ENCODE data around the gene DIP2C.

The DIP2C gene

DNA sequence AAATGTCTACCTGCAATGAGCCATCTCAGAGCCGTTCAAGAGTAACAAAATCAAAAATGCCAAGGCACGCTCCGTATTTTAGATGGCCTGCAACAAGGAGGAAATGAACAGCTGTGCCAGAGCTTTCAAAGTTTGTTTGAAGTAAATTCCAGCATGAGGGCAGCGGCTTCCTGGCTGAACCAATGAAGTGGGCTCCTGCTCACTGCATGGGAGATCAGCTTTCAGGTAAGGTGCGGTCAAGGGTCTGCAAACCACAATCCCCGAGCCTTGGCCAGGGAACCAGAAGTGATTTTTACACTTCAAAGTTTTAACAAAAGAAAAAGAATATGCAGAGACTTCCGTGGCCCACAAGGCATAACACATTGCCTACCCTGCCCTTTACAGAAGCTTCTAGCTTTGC, 120.6 kb downstream of the DIP2C start:
- TF ChIP-seq, protein P1, sequence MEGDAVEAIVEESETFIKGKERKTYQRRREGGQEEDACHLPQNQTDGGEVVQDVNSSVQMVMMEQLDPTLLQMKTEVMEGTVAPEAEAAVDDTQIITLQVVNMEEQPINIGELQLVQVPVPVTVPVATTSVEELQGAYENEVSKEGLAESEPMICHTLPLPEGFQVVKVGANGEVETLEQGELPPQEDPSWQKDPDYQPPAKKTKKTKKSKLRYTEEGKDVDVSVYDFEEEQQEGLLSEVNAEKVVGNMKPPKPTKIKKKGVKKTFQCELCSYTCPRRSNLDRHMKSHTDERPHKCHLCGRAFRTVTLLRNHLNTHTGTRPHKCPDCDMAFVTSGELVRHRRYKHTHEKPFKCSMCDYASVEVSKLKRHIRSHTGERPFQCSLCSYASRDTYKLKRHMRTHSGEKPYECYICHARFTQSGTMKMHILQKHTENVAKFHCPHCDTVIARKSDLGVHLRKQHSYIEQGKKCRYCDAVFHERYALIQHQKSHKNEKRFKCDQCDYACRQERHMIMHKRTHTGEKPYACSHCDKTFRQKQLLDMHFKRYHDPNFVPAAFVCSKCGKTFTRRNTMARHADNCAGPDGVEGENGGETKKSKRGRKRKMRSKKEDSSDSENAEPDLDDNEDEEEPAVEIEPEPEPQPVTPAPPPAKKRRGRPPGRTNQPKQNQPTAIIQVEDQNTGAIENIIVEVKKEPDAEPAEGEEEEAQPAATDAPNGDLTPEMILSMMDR (IDR thresholded peaks at IDR 0.05; ENCODE audit: borderline replicate concordance, control extremely low read depth, extremely low read depth, insufficient read depth, missing control alignments), result no peak
- no peak for DNase-seq (ENCODE audit: low spot score)
- in situ Hi-C loops (cut with MboI; ENCODE audit: low sequenced_read_pairs, unreplicated experiment), result no loop called here

DNA sequence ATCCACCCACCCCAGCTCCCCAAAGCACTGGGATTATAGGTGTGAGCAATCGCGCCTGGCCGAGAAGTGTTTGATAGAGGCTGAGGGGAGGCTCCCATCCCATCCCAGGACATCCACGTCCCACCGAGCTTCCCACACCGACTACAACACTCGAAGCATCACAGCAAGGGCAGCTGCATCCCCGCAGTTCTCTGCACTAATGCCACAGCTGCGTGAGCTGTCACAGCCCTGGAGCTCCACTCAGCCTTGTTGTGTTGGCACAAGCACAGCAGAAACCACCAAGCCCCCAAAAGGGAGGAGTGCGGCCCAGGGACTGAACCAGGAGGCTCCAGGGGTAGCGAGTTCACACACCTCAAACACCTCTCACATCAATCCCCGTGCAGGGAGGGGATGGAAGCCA, 121.6 kb downstream of the DIP2C start:
- DNase-seq (ENCODE audit: low spot score), result no peak
- in situ Hi-C loops (cut with MboI; ENCODE audit: low sequenced_read_pairs, unreplicated experiment), result no loop called here

DNA sequence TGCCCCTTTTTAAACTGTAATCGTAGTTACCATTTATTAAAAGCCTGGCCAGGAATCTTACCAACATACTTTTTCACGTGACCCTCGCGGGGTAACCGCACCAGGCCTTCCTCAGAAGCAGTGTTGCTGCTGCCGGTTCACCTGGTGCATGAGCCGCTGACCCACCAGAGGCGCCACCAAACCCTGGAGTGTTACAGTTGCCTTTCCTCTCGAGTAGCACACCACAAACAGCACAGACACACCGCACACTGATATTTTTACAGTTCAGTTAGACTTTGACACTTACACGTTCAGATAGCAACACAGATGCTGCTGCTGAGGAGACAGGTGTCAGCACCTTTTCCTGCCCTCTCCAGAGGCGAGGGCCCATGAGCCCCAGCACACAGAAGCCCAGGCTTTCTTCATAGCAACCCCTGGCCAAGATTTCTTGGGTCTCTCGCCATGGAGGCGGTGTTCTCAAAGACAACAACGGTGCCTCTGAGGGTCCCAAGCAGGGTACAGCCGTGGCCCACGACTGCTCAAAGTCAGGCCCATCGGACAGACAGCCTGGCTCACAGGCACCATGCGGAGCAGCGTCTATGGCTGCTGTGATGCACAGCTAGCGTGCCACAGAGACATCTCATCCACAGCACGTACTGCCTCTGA, 123.1 kb downstream of the DIP2C start:
- DNase-seq (ENCODE audit: low spot score), result no peak
- TF ChIP-seq, protein P1 (IDR thresholded peaks at IDR 0.05; ENCODE audit: borderline replicate concordance, control extremely low read depth, extremely low read depth, insufficient read depth, missing control alignments), result no peak
- in situ Hi-C loops (cut with MboI; ENCODE audit: low sequenced_read_pairs, unreplicated experiment), result no loop called here

More for the DNA sequence above, 121.6 kb downstream of the DIP2C start:
- TF ChIP-seq, protein P1 (IDR thresholded peaks at IDR 0.05; ENCODE audit: borderline replicate concordance, control extremely low read depth, extremely low read depth, insufficient read depth, missing control alignments), result no peak

DNA sequence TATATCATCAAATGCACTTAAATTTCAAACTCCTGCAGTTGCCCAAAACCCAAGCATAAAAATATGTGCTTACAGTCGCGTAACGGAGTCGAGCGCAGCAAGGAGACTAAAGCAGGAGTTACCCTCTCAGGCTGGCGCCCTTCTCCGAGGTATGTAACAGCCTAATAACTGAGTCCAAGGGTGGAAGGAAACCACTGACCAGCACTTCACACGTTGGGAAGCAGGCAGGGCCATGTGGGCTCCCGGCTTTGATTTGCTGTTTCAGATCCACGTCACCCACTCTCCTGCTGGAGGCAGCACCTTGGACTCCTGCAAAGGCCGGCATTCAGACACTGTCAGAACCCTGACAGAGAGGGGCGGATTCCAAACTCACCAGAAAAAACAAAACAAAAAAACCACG, 123.8 kb downstream of the DIP2C start:
- in situ Hi-C loops (cut with MboI; ENCODE audit: low sequenced_read_pairs, unreplicated experiment), result no loop called here
- TF ChIP-seq, protein P1 (IDR thresholded peaks at IDR 0.05; ENCODE audit: borderline replicate concordance, control extremely low read depth, extremely low read depth, insufficient read depth, missing control alignments), result no peak

DNA sequence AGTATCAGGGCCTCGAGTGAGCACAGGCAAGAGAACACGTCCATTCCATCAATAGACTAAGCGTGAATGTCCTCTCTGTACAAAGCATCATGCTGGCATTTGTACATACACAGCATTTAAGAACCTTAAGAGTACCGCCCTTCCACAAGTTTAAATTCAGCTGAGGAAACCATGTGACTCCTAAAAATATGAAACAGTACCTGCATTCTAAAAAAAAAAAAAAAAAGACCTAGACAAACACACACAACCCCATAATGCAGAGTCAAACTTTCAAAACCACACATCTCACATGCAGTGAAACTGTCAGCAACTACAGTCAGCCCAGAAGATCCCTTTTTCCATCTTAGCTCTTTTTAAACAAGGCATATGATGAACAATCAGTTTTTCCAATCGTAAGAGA, 124.3 kb downstream of the DIP2C start:
- in situ Hi-C loops (cut with MboI; ENCODE audit: low sequenced_read_pairs, unreplicated experiment), result no loop called here
- no peak for DNase-seq (ENCODE audit: low spot score)
- TF ChIP-seq, protein P1 (IDR thresholded peaks at IDR 0.05; ENCODE audit: borderline replicate concordance, control extremely low read depth, extremely low read depth, insufficient read depth, missing control alignments), result no peak

More for the DNA sequence above, 123.8 kb downstream of the DIP2C start:
- no peak for DNase-seq (ENCODE audit: low spot score)

DNA sequence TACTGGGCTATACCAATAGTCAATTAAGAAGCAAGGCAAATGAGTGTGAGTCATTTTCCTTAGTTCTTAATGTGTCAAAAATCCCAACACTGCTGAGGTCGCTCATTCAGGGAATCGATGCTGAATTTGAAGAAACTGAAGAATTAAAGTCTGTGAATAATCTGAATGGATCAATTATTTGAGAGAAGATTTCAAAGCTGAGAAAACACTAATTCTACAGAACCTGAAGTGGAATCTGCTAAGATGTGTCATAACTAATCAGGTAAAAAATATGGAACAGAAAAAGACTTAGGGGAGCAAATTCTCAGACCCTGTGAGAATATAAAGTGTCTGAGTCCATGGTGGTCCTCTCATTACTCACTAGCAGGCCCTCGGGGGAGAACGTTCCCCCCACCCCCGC, 125.6 kb downstream of the DIP2C start:
- TF ChIP-seq, protein P1 (IDR thresholded peaks at IDR 0.05; ENCODE audit: borderline replicate concordance, control extremely low read depth, extremely low read depth, insufficient read depth, missing control alignments), result no peak
- in situ Hi-C loops (cut with MboI; ENCODE audit: low sequenced_read_pairs, unreplicated experiment), result no loop called here
- no peak for DNase-seq (ENCODE audit: low spot score)

Measured in GM13976 (cell line).